CD14-positive monocyte (primary cell): ENCODE measurements around the gene FHOD3. TPM values are rescaled to one million over a fixed set of nuclear protein-coding genes. Genes with fewer than 3 reads are reported as not detected.

Source experiments
- DNase-seq, 3 donors: peaks; one replicate each; pipeline ENCODE4 v3.0.0-alpha.2; 2011 to 2022
- H2AFZ ChIP-seq: 2 replicates; pipeline ENCODE4 v1.6.0; 2012; ENCODE audit warnings: mild to moderate bottlenecking, low read depth, low read length, inconsistent platforms; ENCODE audit not compliant: insufficient read depth, poor library complexity, severe bottlenecking
- H3K27ac ChIP-seq, 2 donors: 1 replicate in 1 of 2; 2 replicates in 1 of 2; pipeline ENCODE4 v1.5.1; 2012 to 2013; ENCODE audit warnings: low read length in 2 of 2, control low read depth in 1 of 2, inconsistent platforms in 1 of 2, low read depth in 1 of 2, mild to moderate bottlenecking in 1 of 2
- H3K27me3 ChIP-seq, 2 donors: one replicate each; pipeline versions ENCODE4 v1.6.0 to v1.6.1; 2011 to 2013; ENCODE audit warnings: low read length in 2 of 2; ENCODE audit not compliant: control insufficient read depth in 2 of 2, insufficient read depth in 2 of 2
- H3K36me3 ChIP-seq, 2 donors: replicated peaks in 1 of 2; 1 replicate in 1 of 2; 2 replicates in 1 of 2; pipeline versions ENCODE4 v1.5.1 to v1.6.1; 2012 to 2013; ENCODE audit warnings: low read length in 2 of 2, control low read depth in 1 of 2, inconsistent platforms in 1 of 2, mild to moderate bottlenecking in 1 of 2; ENCODE audit not compliant: insufficient read depth in 2 of 2, control insufficient read depth in 1 of 2
- H3K4me1 ChIP-seq, 2 donors: 1 replicate in 1 of 2; 2 replicates in 1 of 2; pipeline versions ENCODE4 v1.5.1 to v1.6.1; 2012 to 2013; ENCODE audit warnings: low read length in 2 of 2, control low read depth in 1 of 2, inconsistent platforms in 1 of 2, mild to moderate bottlenecking in 1 of 2, moderate library complexity in 1 of 2; ENCODE audit not compliant: insufficient read depth in 2 of 2, control insufficient read depth in 1 of 2
- H3K4me2 ChIP-seq: replicated peaks from 2 replicates; pipeline ENCODE3; 2012; ENCODE audit warnings: low read length, moderate library complexity, mild to moderate bottlenecking; ENCODE audit not compliant: poor library complexity, severe bottlenecking; ENCODE audit errors: extremely low read depth
- H3K4me3 ChIP-seq, 3 experiments: fragments of 200-600 bp in 1 of 3; sonication (generic) in 1 of 3; replicated peaks in 1 of 3; 1 replicate in 2 of 3; 2 replicates in 1 of 3; pipeline ENCODE4 v1.5.1; 2011 to 2013; ENCODE audit warnings: low read length in 3 of 3, mild to moderate bottlenecking in 3 of 3, control low read depth in 2 of 3, low read depth in 2 of 3, inconsistent platforms in 1 of 3, moderate library complexity in 1 of 3
- H3K79me2 ChIP-seq: 2 replicates; pipeline ENCODE4 v1.6.0; 2012; ENCODE audit warnings: mild to moderate bottlenecking, control low read depth, inconsistent platforms, low read length, moderate library complexity; ENCODE audit not compliant: insufficient read depth
- H3K9ac ChIP-seq: 2 replicates; pipeline ENCODE4 v1.6.0; 2017; ENCODE audit warnings: low read length, mild to moderate bottlenecking; ENCODE audit not compliant: insufficient read depth, poor library complexity, severe bottlenecking
- H3K9me3 ChIP-seq, 2 donors: replicated peaks in 1 of 2; 1 replicate in 1 of 2; 2 replicates in 1 of 2; pipeline versions ENCODE4 v1.5.1 to v1.6.1; 2012 to 2013; ENCODE audit warnings: low read length in 2 of 2, control low read depth in 1 of 2; ENCODE audit not compliant: control insufficient read depth in 1 of 2, insufficient read depth in 1 of 2
- H4K20me1 ChIP-seq: 2 replicates; pipeline ENCODE4 v1.6.0; 2012; ENCODE audit warnings: mild to moderate bottlenecking, low read length, control low read depth, moderate library complexity; ENCODE audit not compliant: insufficient read depth
- H3K27ac Mint-ChIP-seq, 7 donors: one replicate each; pipeline ENCODE4 v1.8.0; 2020; ENCODE audit warnings: mild to moderate bottlenecking in 7 of 7, mixed read lengths in 7 of 7, moderate library complexity in 6 of 7, inconsistent platforms in 2 of 7
- H3K27me3 Mint-ChIP-seq, 3 donors: one replicate each; pipeline ENCODE4 v1.8.0; 2021 to 2022; ENCODE audit warnings: low read depth in 3 of 3, mild to moderate bottlenecking in 3 of 3, mixed read lengths in 3 of 3, moderate library complexity in 3 of 3, inconsistent platforms in 1 of 3
- H3K36me3 Mint-ChIP-seq, 2 donors: one replicate each; pipeline ENCODE4 v1.8.0; 2020; ENCODE audit warnings: mixed read lengths in 2 of 2, inconsistent platforms in 1 of 2, mild to moderate bottlenecking in 1 of 2
- H3K4me1 Mint-ChIP-seq: one replicate; pipeline ENCODE4 v1.8.0; 2020; ENCODE audit warnings: mild to moderate bottlenecking, mixed read lengths
- H3K4me3 Mint-ChIP-seq, 2 donors: one replicate each; pipeline ENCODE4 v1.8.0; 2020; ENCODE audit warnings: mild to moderate bottlenecking in 2 of 2, mixed read lengths in 2 of 2, moderate library complexity in 1 of 2
- H3K9me3 Mint-ChIP-seq, 7 donors: one replicate each; pipeline ENCODE4 v1.8.0; 2020 to 2022; ENCODE audit warnings: mixed read lengths in 7 of 7, mild to moderate bottlenecking in 6 of 7, moderate library complexity in 6 of 7, inconsistent platforms in 2 of 7
- CTCF ChIP-seq: fragments of 200-600 bp; IDR thresholded peaks from one replicate; pipeline ENCODE4 v1.8.0; 2022; ENCODE audit warnings: antibody characterized with exemption, mild to moderate bottlenecking
- WGBS: methylation state at CpG from one replicate; pipeline ENCODE4 v1.1.5; 2013; ENCODE audit warnings: missing lambda C conversion rate; ENCODE audit not compliant: insufficient coverage; 5-methylcytosine and 5-hydroxymethylcytosine counted together
- intact Hi-C, 2 donors: fragments of 100-400 bp; cut with micrococcal nuclease; formaldehyde crosslinking; loops; one replicate each; pipeline versions ENCODE4 v1.15.0 to v1.15.1; 2023
- polyA plus RNA-seq, 3 donors: library from polyadenylated mRNA; depleted of rRNA in 1 of 3; unstranded in 2 of 3; stranded (reverse) in 1 of 3; fragments of 300-500 nt in 2 of 3; fragments of >200 nt in 1 of 3; fragmentation: Illumina TruSeq in 2 of 3; gene quantifications; 1 replicate in 2 of 3; 2 replicates in 1 of 3; pipeline ENCODE4 v1.2.3, GENCODE V29; 2012 to 2021

Gene FHOD3
- polyA plus RNA-seq, 3 donors: not detected

- no peak overlapping the region for H3K27ac ChIP-seq
- H3K36me3 ChIP-seq: no peaks in the 10 kb centered on the region
- H4K20me1 ChIP-seq: no peaks in the 10 kb centered on the region
- no peaks in the 10 kb centered on the region for H3K9me3 ChIP-seq
- intact Hi-C loops: no loop called here
- TF ChIP-seq CTCF: no peak
- 94% methylated on average over 4 of the region's 6 CpGs for WGBS
- no peaks in the 10 kb centered on the region for H3K4me1 Mint-ChIP-seq
- no peaks in the 10 kb centered on the region for H3K79me2 ChIP-seq
- no peaks in the 10 kb centered on the region for H3K27me3 ChIP-seq
- H3K27ac Mint-ChIP-seq: no peak overlapping the region
- H3K9me3 Mint-ChIP-seq: peaks cover 0 to 10% (median 4%) of the 10 kb centered on the region in 7 donors
- DNase-seq: no peak
- no peak overlapping the region for H3K4me3 Mint-ChIP-seq
- H3K4me1 ChIP-seq: no peaks in the 10 kb centered on the region
- H3K4me3 ChIP-seq: no peak overlapping the region
- H3K36me3 Mint-ChIP-seq: no peaks in the 10 kb centered on the region
- no peak overlapping the region for H3K4me2 ChIP-seq
- no peak overlapping the region for H3K9ac ChIP-seq
- peaks cover 0 to 3% (median 3%) of the 10 kb centered on the region in 3 donors for H3K27me3 Mint-ChIP-seq
- H2AFZ ChIP-seq: no peak overlapping the region
Observed at GRCh38 chr18:36704156-36704555, 406.6 kb downstream of the FHOD3 start.

GRCh38 chr18:36706134-36706881 lies 408.8 kb downstream of the FHOD3 start:
- Mint-ChIP-seq H3K36me3 (no peaks in the 10 kb centered on the region), H3K27me3 (peaks cover 0 to 3% (median 0%) of the 10 kb centered on the region in 3 donors), H3K27ac (no peak overlapping the region), H3K4me3 (no peak overlapping the region), H3K4me1 (no peaks in the 10 kb centered on the region), H3K9me3 (peaks cover 0 to 4% (median 0%) of the 10 kb centered on the region in 7 donors)
- Histone ChIP-seq H3K9ac (no peak overlapping the region), H3K4me3 (no peak overlapping the region), H3K27me3 (no peaks in the 10 kb centered on the region), H3K79me2 (no peaks in the 10 kb centered on the region), H3K4me2 (no peak overlapping the region), H2AFZ (no peak overlapping the region), H4K20me1 (no peaks in the 10 kb centered on the region), H3K9me3 (no peaks in the 10 kb centered on the region), H3K27ac (no peak overlapping the region), H3K4me1 (no peaks in the 10 kb centered on the region), H3K36me3 (no peaks in the 10 kb centered on the region)
- 91% methylated on average over 1 of the region's 8 CpGs for WGBS
- no peak for DNase-seq
- TF ChIP-seq CTCF: no peak
- intact Hi-C loops: no loop called here
